Measurements from ENCODE around the gene FBL.

- peak; percentile 60 for TF ChIP-seq CTCF (IDR thresholded peaks at IDR 0.05; ENCODE audit: low read depth, low read length, missing input control)
- TF ChIP-seq ZBTB33 (IDR thresholded peaks at IDR 0.05), result no peak
- TF ChIP-seq ATF3 (IDR thresholded peaks at IDR 0.05), result no peak
- TF ChIP-seq NR2F2 (IDR thresholded peaks at IDR 0.05), result no peak
Observed at GRCh38 chr19:39843919-39844793, 2.0 kb downstream of the FBL start.

Measured in liver (tissue), 3 donors.